Endodermal cell (in vitro differentiated cells): ENCODE results near the gene ATP2A3. TPM values are rescaled to one million over a fixed set of nuclear protein-coding genes. Genes with fewer than 3 reads are reported as not detected.

ENCODE experiments used
- DNase-seq: peaks from one replicate; pipeline ENCODE4 v3.0.0-alpha.2; 2017
- H3K27ac ChIP-seq: 2 replicates; pipeline ENCODE4 v1.5.1; 2013; ENCODE audit warnings: mild to moderate bottlenecking, low read depth, low read length, moderate library complexity
- H3K27me3 ChIP-seq: 2 replicates; pipeline ENCODE4 v1.6.1; 2013; ENCODE audit warnings: mild to moderate bottlenecking, low read length, moderate library complexity; ENCODE audit not compliant: insufficient read depth, control insufficient read depth, poor library complexity, severe bottlenecking
- H3K36me3 ChIP-seq: 2 replicates; pipeline ENCODE4 v1.7.0; 2013; ENCODE audit warnings: mild to moderate bottlenecking, low read length, moderate library complexity; ENCODE audit not compliant: control insufficient read depth, insufficient read depth
- H3K4me1 ChIP-seq: one replicate; pipeline ENCODE4 v1.7.0; 2013; ENCODE audit warnings: low read length; ENCODE audit not compliant: control insufficient read depth, insufficient read depth
- H3K4me3 ChIP-seq: 2 replicates; pipeline ENCODE4 v1.5.1; 2013; ENCODE audit warnings: mild to moderate bottlenecking, low read length, moderate library complexity
- H3K9ac ChIP-seq: 2 replicates; pipeline ENCODE4 v1.6.1; 2013; ENCODE audit warnings: mild to moderate bottlenecking, low read length, moderate library complexity; ENCODE audit not compliant: poor library complexity, severe bottlenecking; ENCODE audit errors: extremely low read depth
- H3K9me3 ChIP-seq: 2 replicates; pipeline ENCODE4 v1.6.1; 2013; ENCODE audit warnings: mild to moderate bottlenecking, low read length, moderate library complexity; ENCODE audit not compliant: control insufficient read depth
- H3K27ac Mint-ChIP-seq: 2 replicates; pipeline ENCODE4 v1.8.0; 2020; ENCODE audit warnings: mixed read lengths
- H3K27me3 Mint-ChIP-seq: 2 replicates; pipeline ENCODE4 v1.8.0; 2021; ENCODE audit warnings: mild to moderate bottlenecking, mixed read lengths; ENCODE audit not compliant: insufficient read depth
- H3K36me3 Mint-ChIP-seq: 2 replicates; pipeline ENCODE4 v1.8.0; 2020; ENCODE audit warnings: low read depth, mixed read lengths
- H3K4me1 Mint-ChIP-seq: 2 replicates; pipeline ENCODE4 v1.8.0; 2020; ENCODE audit warnings: mixed read lengths
- H3K4me3 Mint-ChIP-seq: 2 replicates; pipeline ENCODE4 v1.8.0; 2020; ENCODE audit warnings: mild to moderate bottlenecking, moderate library complexity, mixed read lengths
- H3K9me3 Mint-ChIP-seq: 2 replicates; pipeline ENCODE4 v1.8.0; 2020; ENCODE audit warnings: mild to moderate bottlenecking, mixed read lengths
- CTCF ChIP-seq: fragments of 200-600 bp; sonication (generic); conservative IDR thresholded peaks from 2 replicates; pipeline ENCODE4 v1.5.0; 2021; ENCODE audit warnings: antibody characterized with exemption, mild to moderate bottlenecking
- WGBS, 2 experiments: methylation state at CpG; one replicate each; pipeline versions ENCODE4 v1.1.5 to v1.1.7; 2013; ENCODE audit warnings: missing lambda C conversion rate in 2 of 2, mixed read lengths in 1 of 2; ENCODE audit not compliant: insufficient coverage in 1 of 2, insufficient read length in 1 of 2; 5-methylcytosine and 5-hydroxymethylcytosine counted together
- total RNA-seq, 2 donors: library from RNA; stranded (reverse); fragmentation: NEBNext Ultra II Directional in 1 of 2; extraction: Animal tissue kit (Norgen Biotek cat#: 25700) in 1 of 2; gene quantifications; 2 replicates in 1 of 2; 3 replicates in 1 of 2; pipeline ENCODE4 v1.2.1, GENCODE V29; 2021

The ATP2A3 gene
- total RNA-seq, 2 donors from 2014 or later: 1.4 to 3.7 TPM

- no peak for DNase-seq
- Histone ChIP-seq H3K9me3 (no peaks in the 10 kb centered on the region), H3K4me1 (no peaks in the 10 kb centered on the region), H3K27me3 (no peaks in the 10 kb centered on the region), H3K9ac (no peak overlapping the region), H3K27ac (no peak overlapping the region), H3K36me3 (no peaks in the 10 kb centered on the region), H3K4me3 (no peak overlapping the region)
- Mint-ChIP-seq H3K27me3 (peaks cover 4% of the 10 kb centered on the region), H3K9me3 (peaks cover 7% of the 10 kb centered on the region), H3K27ac (no peak overlapping the region), H3K4me3 (no peak overlapping the region), H3K4me1 (no peaks in the 10 kb centered on the region), H3K36me3 (no peaks in the 10 kb centered on the region)
- WGBS, 2 experiments: 91 to 94% methylated on average over 6 to 12 of the region's 12 CpGs
- no peak for TF ChIP-seq CTCF
Observed at GRCh38 chr17:3990386-3991127, 26.3 kb upstream of the ATP2A3 start.

GRCh38 chr17:3989041-3989886 lies 25.0 kb upstream of the ATP2A3 start:
- H3K4me3 Mint-ChIP-seq: no peak overlapping the region
- Histone ChIP-seq H3K27me3 (no peaks in the 10 kb centered on the region), H3K36me3 (no peaks in the 10 kb centered on the region), H3K4me3 (no peak overlapping the region), H3K9ac (no peak overlapping the region), H3K9me3 (no peaks in the 10 kb centered on the region), H3K27ac (no peak overlapping the region), H3K4me1 (no peaks in the 10 kb centered on the region)
- 89 to 90% methylated on average over 16 to 24 of the region's 24 CpGs for WGBS, 2 experiments
- H3K4me1 Mint-ChIP-seq: no peaks in the 10 kb centered on the region
- H3K9me3 Mint-ChIP-seq: no peaks in the 10 kb centered on the region
- no peak overlapping the region for H3K27ac Mint-ChIP-seq
- no peaks in the 10 kb centered on the region for H3K36me3 Mint-ChIP-seq
- no peak for TF ChIP-seq CTCF
- H3K27me3 Mint-ChIP-seq: no peaks in the 10 kb centered on the region
- DNase-seq: no peak

GRCh38 chr17:3988297-3989040 lies 24.2 kb upstream of the ATP2A3 start:
- Histone ChIP-seq H3K27ac (no peak overlapping the region), H3K9ac (no peak overlapping the region), H3K9me3 (no peaks in the 10 kb centered on the region), H3K36me3 (no peaks in the 10 kb centered on the region), H3K27me3 (no peaks in the 10 kb centered on the region), H3K4me3 (no peak overlapping the region), H3K4me1 (no peaks in the 10 kb centered on the region)
- H3K9me3 Mint-ChIP-seq: no peaks in the 10 kb centered on the region
- no peak for DNase-seq
- H3K36me3 Mint-ChIP-seq: no peaks in the 10 kb centered on the region
- WGBS, 2 experiments: 91 to 93% methylated on average over 4 of the region's 4 CpGs
- no peak overlapping the region for H3K4me3 Mint-ChIP-seq
- TF ChIP-seq CTCF: no peak
- H3K4me1 Mint-ChIP-seq: no peaks in the 10 kb centered on the region
- no peak overlapping the region for H3K27ac Mint-ChIP-seq
- H3K27me3 Mint-ChIP-seq: no peaks in the 10 kb centered on the region
